Measurements from ENCODE around the gene PTCD1. TPM values are rescaled to one million over a fixed set of nuclear protein-coding genes. Genes with fewer than 3 reads are reported as not detected.

The PTCD1 gene
- total and polyA plus RNA-seq, 7 donors: 2.7 to 9.2 (median 5.0) TPM

- Histone ChIP-seq H3K27me3 (ENCODE audit: insufficient read depth in 3 of 3, low read length in 2 of 3) (no peaks in the 10 kb centered on the region), H3K4me3 (no peak overlapping the region), H3K36me3 (ENCODE audit: insufficient read depth in 1 of 2, low read depth in 1 of 2) (peaks cover 0 to 15% of the 10 kb centered on the region in 2 donors), H3K4me1 (peaks cover 8% of the 10 kb centered on the region), H3K9me3 (no peaks in the 10 kb centered on the region), H3K27ac (no peak overlapping the region)
- intact Hi-C loops (cut with DNase I): no loop called here
- WGBS, 3 donors: 40% methylated on average over 21 of the region's 21 CpGs
- ATAC-seq (no peak), DNase-seq (no peak)
- no peak for TF ChIP-seq CTCF (IDR thresholded peaks at IDR 0.05)
Measured at GRCh38 chr7:99372275-99373090, 66.1 kb downstream of the PTCD1 start.

- Histone ChIP-seq H3K9me3 (no peaks in the 10 kb centered on the region), H3K36me3 (ENCODE audit: insufficient read depth in 1 of 2, low read depth in 1 of 2) (peaks cover 0 to 23% of the 10 kb centered on the region in 2 donors), H3K4me1 (peaks cover 8% of the 10 kb centered on the region), H3K27ac (no peak overlapping the region), H3K27me3 (ENCODE audit: insufficient read depth in 3 of 3, low read length in 2 of 3) (no peaks in the 10 kb centered on the region), H3K4me3 (no peak overlapping the region)
- 90 to 93% (median 91%) methylated on average over 11 of the region's 11 CpGs for WGBS, 3 donors
- no peak for TF ChIP-seq CTCF (IDR thresholded peaks at IDR 0.05)
- DNase-seq (peak in 1 of 2 donors; percentile 15), ATAC-seq (no peak)
- intact Hi-C loops (cut with DNase I): no loop called here
Measured at GRCh38 chr7:99371376-99371920, 67.2 kb downstream of the PTCD1 start.

GRCh38 chr7:99369767-99370391 is 68.7 kb downstream of the PTCD1 start:
- H3K4me1 ChIP-seq: peaks cover 5% of the 10 kb centered on the region
- H3K9me3 ChIP-seq: no peaks in the 10 kb centered on the region
- no peak for TF ChIP-seq CTCF (IDR thresholded peaks at IDR 0.05)
- no peak overlapping the region for H3K27ac ChIP-seq
- H3K36me3 ChIP-seq (ENCODE audit: insufficient read depth in 1 of 2, low read depth in 1 of 2): peaks cover 0 to 39% of the 10 kb centered on the region in 2 donors
- 30 to 49% (median 38%) methylated on average over 8 to 9 of the region's 9 CpGs for WGBS, 3 donors
- DNase-seq (peak in 1 of 2 donors; percentile 22), ATAC-seq (no peak)
- intact Hi-C loops (cut with DNase I): loop anchor here (2.0 to 5.0 kb wide), 2 partner anchors 43 to 47 kb away; no protein-coding TSS in a partner anchor
- no peak overlapping the region for H3K4me3 ChIP-seq
- H3K27me3 ChIP-seq (ENCODE audit: insufficient read depth in 3 of 3, low read length in 2 of 3): no peaks in the 10 kb centered on the region

GRCh38 chr7:99368750-99369389 is 69.7 kb downstream of the PTCD1 start:
- no peak for TF ChIP-seq CTCF (IDR thresholded peaks at IDR 0.05)
- DNase-seq (no peak), ATAC-seq (no peak)
- no peaks in the 10 kb centered on the region for H3K9me3 ChIP-seq
- H3K36me3 ChIP-seq (ENCODE audit: insufficient read depth in 1 of 2, low read depth in 1 of 2): peaks cover 0 to 49% of the 10 kb centered on the region in 2 donors
- intact Hi-C loops (cut with DNase I): loop anchor here (2.0 to 5.0 kb wide), 2 partner anchors 42 to 48 kb away; no protein-coding TSS in a partner anchor
- H3K27me3 ChIP-seq (ENCODE audit: insufficient read depth in 3 of 3, low read length in 2 of 3): no peaks in the 10 kb centered on the region
- 90 to 92% (median 91%) methylated on average over 13 of the region's 13 CpGs for WGBS, 3 donors
- no peak overlapping the region for H3K4me3 ChIP-seq
- no peak overlapping the region for H3K27ac ChIP-seq
- H3K4me1 ChIP-seq: peaks cover 5% of the 10 kb centered on the region

Other genes starting within 250 kb of the PTCD1 start
- gene KPNA7, start 230.7 kb downstream of the PTCD1 start, total RNA-seq: not detected
- gene KPNA7, start 230.7 kb downstream of the PTCD1 start, polyA plus RNA-seq: not detected
- not detected for gene MYH16, start 166.0 kb downstream of the PTCD1 start, total RNA-seq
- gene MYH16, start 166.0 kb downstream of the PTCD1 start, polyA plus RNA-seq: not detected
- gene ARPC1A, start 112.9 kb downstream of the PTCD1 start, total RNA-seq: 10 to 100 TPM; 41.6 to 53.5 (median 47.6) TPM
- 100 to 1,000 TPM in 1 of 3 donors, 10 to 100 TPM in 2; 38.1 to 114 (median 71.2) TPM for gene ARPC1A, start 112.9 kb downstream of the PTCD1 start, polyA plus RNA-seq
- gene ARPC1B, start 64.1 kb downstream of the PTCD1 start, total RNA-seq: 10 to 100 TPM; 12.9 to 19.1 (median 15.7) TPM
- gene ARPC1B, start 64.1 kb downstream of the PTCD1 start, polyA plus RNA-seq: 10 to 100 TPM; 20.0 to 61.5 (median 25.9) TPM
- 100 to 1,000 TPM; 131 to 174 (median 172) TPM for gene PDAP1, start 30.2 kb downstream of the PTCD1 start, total RNA-seq
- gene PDAP1, start 30.2 kb downstream of the PTCD1 start, polyA plus RNA-seq: 100 to 1,000 TPM; 257 to 437 (median 436) TPM
- gene BUD31, start 29.8 kb downstream of the PTCD1 start, total RNA-seq: 10 to 100 TPM; 30.2 to 49.1 (median 39.8) TPM
- gene BUD31, start 29.8 kb downstream of the PTCD1 start, polyA plus RNA-seq: 100 to 1,000 TPM in 1 of 3 donors, 10 to 100 TPM in 2; 46.8 to 115 (median 88.0) TPM
- 10 to 100 TPM; 21.3 to 42.4 (median 28.6) TPM for gene CPSF4, start 145 bp upstream of the PTCD1 start, total RNA-seq
- 10 to 100 TPM; 35.6 to 46.4 (median 36.5) TPM for gene CPSF4, start 145 bp upstream of the PTCD1 start, polyA plus RNA-seq
- 100 to 1,000 TPM; 391 to 584 (median 510) TPM for gene ATP5MF, start 27.4 kb upstream of the PTCD1 start, total RNA-seq
- gene ATP5MF, start 27.4 kb upstream of the PTCD1 start, polyA plus RNA-seq: 1,000 to 10,000 TPM; 2,163 to 2,481 (median 2,336) TPM
- 1 to 10 TPM; 1.6 to 4.0 (median 2.9) TPM for gene ZNF789, start 34.1 kb upstream of the PTCD1 start, total RNA-seq
- gene ZNF789, start 34.1 kb upstream of the PTCD1 start, polyA plus RNA-seq: 1 to 10 TPM; 2.0 to 6.2 (median 2.2) TPM
- 10 to 100 TPM; 11.1 to 17.4 (median 14.6) TPM for gene ZNF394, start 61.5 kb upstream of the PTCD1 start, total RNA-seq
- gene ZNF394, start 61.5 kb upstream of the PTCD1 start, polyA plus RNA-seq: 10 to 100 TPM in 2 of 3 donors, 1 to 10 TPM in 1; 9.9 to 17.1 (median 15.9) TPM
- gene ZKSCAN5, start 65.9 kb upstream of the PTCD1 start, total RNA-seq: 1 to 10 TPM; 7.3 to 9.6 (median 9.4) TPM
- gene ZKSCAN5, start 65.9 kb upstream of the PTCD1 start, polyA plus RNA-seq: 10 to 100 TPM in 1 of 3 donors, 1 to 10 TPM in 2; 3.1 to 15.4 (median 4.3) TPM
- gene FAM200A, start 113.3 kb upstream of the PTCD1 start, total RNA-seq: 1 to 10 TPM; 2.9 to 6.3 (median 4.4) TPM
- gene FAM200A, start 113.3 kb upstream of the PTCD1 start, polyA plus RNA-seq: 10 to 100 TPM in 1 of 3 donors, 1 to 10 TPM in 2; 4.1 to 12.4 (median 4.6) TPM
- 10 to 100 TPM; 30.9 to 43.8 (median 36.6) TPM for gene ZNF655, start 119.8 kb upstream of the PTCD1 start, total RNA-seq
- gene ZNF655, start 119.8 kb upstream of the PTCD1 start, polyA plus RNA-seq: 10 to 100 TPM; 27.3 to 63.7 (median 46.9) TPM
- gene TMEM225B, start 159.5 kb upstream of the PTCD1 start, total RNA-seq: under 1 TPM in 2 of 4 donors, not detected in 2; 0.42 to 0.86 TPM
- under 1 TPM; 0.20 to 0.55 (median 0.34) TPM for gene TMEM225B, start 159.5 kb upstream of the PTCD1 start, polyA plus RNA-seq
- 10 to 100 TPM in 1 of 4 donors, 1 to 10 TPM in 3; 6.3 to 10.5 (median 7.0) TPM for gene ZSCAN25, start 178.1 kb upstream of the PTCD1 start, total RNA-seq
- 1 to 10 TPM; 2.6 to 5.8 (median 2.6) TPM for gene ZSCAN25, start 178.1 kb upstream of the PTCD1 start, polyA plus RNA-seq
- gene CYP3A5, start 241.2 kb upstream of the PTCD1 start, total RNA-seq: 1 to 10 TPM in 2 of 4 donors, under 1 TPM in 2; 0.12 to 2.4 (median 0.71) TPM
- under 1 TPM; 0.13 to 0.52 (median 0.32) TPM for gene CYP3A5, start 241.2 kb upstream of the PTCD1 start, polyA plus RNA-seq